Activated naive CD4-positive, alpha-beta T cell treated with anti-CD3 and anti-CD28 coated beads, Interleukin-2, amount 10 ng/mL, durations not matched to agents 7 days and 5 days (primary cell): ENCODE results near the gene GALNT18.

Experiments used
- CTCF ChIA-PET: fragments of 350-600 bp; sonication (Branson Sonifier 250); formaldehyde crosslinking; loops from one replicate; lab custom pipeline; 2021; ENCODE audit warnings: antibody characterized with exemption; lab: Charles Lee
- DNase-seq: peaks from one replicate; pipeline ENCODE4 v3.0.0-alpha.2; 2020
- H3K27ac Mint-ChIP-seq: one replicate; pipeline ENCODE4 v1.8.0; 2021; ENCODE audit warnings: mild to moderate bottlenecking, moderate library complexity, mixed read lengths
- H3K27me3 Mint-ChIP-seq: one replicate; pipeline ENCODE4 v1.8.0; 2021; ENCODE audit warnings: mild to moderate bottlenecking, mixed read lengths
- H3K36me3 Mint-ChIP-seq: one replicate; pipeline ENCODE4 v1.8.0; 2021; ENCODE audit warnings: mixed read lengths
- H3K4me1 Mint-ChIP-seq: one replicate; pipeline ENCODE4 v1.8.0; 2021; ENCODE audit warnings: mixed read lengths
- H3K4me3 Mint-ChIP-seq: one replicate; pipeline ENCODE4 v1.8.0; 2021; ENCODE audit warnings: mild to moderate bottlenecking, moderate library complexity, mixed read lengths
- H3K9me3 Mint-ChIP-seq: one replicate; pipeline ENCODE4 v1.8.0; 2021; ENCODE audit warnings: mixed read lengths

Gene GALNT18

DNA sequence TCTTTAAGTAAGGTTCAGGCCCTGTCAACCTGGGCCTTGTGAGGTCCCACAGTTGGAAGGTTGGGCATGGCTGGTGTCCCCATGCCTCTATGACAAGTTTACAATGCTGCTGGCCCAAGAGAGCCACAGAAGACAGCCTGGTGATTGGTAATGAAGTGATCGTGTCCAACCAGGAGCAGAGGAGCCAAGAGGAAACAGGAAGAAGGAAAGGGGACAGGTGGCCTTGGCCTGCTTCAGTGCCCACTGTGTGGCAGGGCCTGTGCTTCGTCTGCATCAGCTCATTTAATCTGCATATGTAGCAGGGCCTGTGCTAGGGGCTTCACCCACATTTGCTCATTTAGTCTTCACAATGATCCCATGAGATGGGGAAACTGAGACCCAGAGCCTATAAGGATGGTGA, 226.7 kb downstream of the GALNT18 start:
- Mint-ChIP-seq H3K9me3 (no peaks in the 10 kb centered on the region), H3K27ac (no peak overlapping the region), H3K27me3 (peaks cover 2% of the 10 kb centered on the region), H3K4me1 (no peaks in the 10 kb centered on the region), H3K36me3 (no peaks in the 10 kb centered on the region), H3K4me3 (no peak overlapping the region)
- CTCF ChIA-PET: no interaction called here
- no peak for DNase-seq

DNA sequence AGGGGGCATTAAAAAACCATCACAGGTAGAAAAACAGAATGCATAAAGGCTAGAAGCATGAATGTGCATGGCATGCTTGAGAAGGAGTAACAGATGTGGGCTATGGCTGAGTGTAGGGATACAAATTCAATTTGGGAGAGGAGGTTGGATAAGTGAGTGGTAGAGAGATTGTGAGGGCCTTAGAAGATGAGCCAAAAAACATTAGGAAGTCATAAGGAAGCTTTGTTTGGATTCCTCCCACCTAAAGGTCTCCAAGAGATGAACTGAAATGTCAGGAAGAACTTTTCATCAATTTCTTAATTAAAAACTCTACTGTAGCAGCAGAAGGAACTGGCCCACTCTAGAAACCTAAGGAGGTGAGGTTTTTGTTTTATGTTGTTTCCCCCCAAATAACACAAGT, 227.6 kb downstream of the GALNT18 start:
- no peaks in the 10 kb centered on the region for H3K36me3 Mint-ChIP-seq
- H3K4me1 Mint-ChIP-seq: no peaks in the 10 kb centered on the region
- H3K9me3 Mint-ChIP-seq: no peaks in the 10 kb centered on the region
- DNase-seq: no peak
- CTCF ChIA-PET: no interaction called here
- no peak overlapping the region for H3K4me3 Mint-ChIP-seq
- no peak overlapping the region for H3K27ac Mint-ChIP-seq
- H3K27me3 Mint-ChIP-seq: peaks cover 9% of the 10 kb centered on the region

DNA sequence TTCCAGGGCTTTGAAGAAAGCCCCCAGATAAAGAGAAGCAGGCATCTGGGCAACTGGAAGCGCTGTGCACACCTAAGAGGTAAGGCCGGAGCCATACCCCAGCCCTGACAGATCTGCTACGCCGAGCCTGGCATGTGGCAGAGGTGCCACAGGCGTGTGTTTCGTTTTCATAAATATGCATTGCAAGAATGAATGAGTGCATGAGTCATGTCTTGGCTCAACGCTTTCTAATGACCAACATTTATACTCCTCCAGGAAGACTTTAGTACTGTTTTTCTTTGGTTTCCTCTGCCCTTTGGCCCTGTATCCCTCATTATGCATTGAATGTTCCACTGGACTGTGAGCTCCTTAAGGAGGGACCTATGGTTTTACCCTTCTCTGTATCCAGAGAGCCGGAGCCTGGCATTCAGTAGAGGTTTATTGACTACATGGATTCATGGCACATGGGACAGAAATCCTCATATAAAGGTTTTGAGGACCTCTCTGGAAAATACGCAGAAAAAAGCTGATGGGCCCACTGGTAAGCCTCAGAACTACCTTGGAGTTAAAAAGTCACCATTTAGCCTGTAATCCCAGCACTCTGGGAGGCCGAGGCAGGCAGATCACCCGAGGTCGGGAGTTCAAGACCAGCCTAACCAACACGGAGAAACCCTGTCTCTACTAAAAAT, 229.9 kb downstream of the GALNT18 start:
- no peak overlapping the region for H3K27ac Mint-ChIP-seq
- peaks cover 12% of the 10 kb centered on the region for H3K27me3 Mint-ChIP-seq
- no peak overlapping the region for H3K4me3 Mint-ChIP-seq
- H3K9me3 Mint-ChIP-seq: no peaks in the 10 kb centered on the region
- CTCF ChIA-PET: no interaction called here
- no peaks in the 10 kb centered on the region for H3K36me3 Mint-ChIP-seq
- H3K4me1 Mint-ChIP-seq: no peaks in the 10 kb centered on the region
- DNase-seq: no peak

DNA sequence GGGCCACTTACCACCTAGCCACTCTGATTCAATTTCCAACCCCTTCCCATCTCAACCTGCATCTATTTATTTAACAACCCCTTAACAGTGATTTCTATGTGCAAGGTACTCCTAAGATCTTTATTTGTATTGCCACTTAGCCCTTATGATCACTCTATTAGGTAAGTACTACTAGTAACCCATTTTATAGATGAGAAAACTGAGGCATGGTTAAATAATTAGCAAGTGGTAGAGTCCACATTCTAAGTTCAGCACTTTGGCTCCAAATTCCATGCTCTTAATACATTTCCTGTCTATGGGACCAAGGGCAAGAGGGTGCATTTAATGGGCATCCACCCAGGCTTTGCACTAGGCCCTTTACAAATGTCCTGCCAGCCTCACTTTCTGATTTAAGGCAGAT, 230.6 kb downstream of the GALNT18 start:
- Mint-ChIP-seq H3K9me3 (no peaks in the 10 kb centered on the region), H3K4me1 (no peaks in the 10 kb centered on the region), H3K27ac (no peak overlapping the region), H3K4me3 (no peak overlapping the region), H3K36me3 (no peaks in the 10 kb centered on the region), H3K27me3 (peaks cover 12% of the 10 kb centered on the region)
- CTCF ChIA-PET: no interaction called here
- DNase-seq: no peak

DNA sequence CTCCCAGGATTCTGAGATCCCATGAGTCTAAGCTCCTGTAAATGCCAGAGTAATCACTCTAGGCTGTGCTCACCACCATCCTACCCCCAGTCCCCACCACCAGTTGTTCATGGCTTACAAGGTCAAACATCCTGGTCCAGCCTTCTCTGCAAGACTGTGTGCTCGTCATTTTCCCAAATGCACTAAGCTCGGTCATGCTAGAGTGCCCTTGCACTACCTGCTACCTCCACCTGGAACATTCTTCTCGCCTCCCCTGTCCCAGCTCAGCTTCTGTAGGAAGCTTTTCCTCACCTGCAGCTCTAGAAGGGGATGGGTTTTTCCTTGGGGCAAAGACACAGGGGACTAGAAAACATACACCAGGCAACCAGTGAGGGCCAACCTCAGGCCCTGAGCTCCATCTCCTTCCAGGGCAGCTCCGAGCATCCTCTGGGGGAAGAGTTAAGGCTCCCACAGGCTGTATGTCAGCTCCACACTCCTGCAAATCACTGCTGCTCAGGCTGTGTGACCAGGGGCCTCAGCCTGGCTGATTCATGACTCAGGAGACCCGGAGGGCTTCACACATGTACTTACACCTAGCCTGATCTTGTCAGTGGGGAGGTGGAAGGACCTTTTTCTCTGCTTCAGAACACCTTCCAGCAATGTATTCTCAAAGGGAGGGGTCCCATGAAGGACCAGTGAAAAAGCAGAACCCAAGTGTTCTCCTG, 231.6 kb downstream of the GALNT18 start:
- CTCF ChIA-PET: interaction anchor here (1.7 kb wide), 1 partner anchor 362 kb away, joined by 3 read pairs; no protein-coding TSS in a partner anchor
- Mint-ChIP-seq H3K27ac (no peak overlapping the region), H3K4me3 (no peak overlapping the region), H3K9me3 (no peaks in the 10 kb centered on the region), H3K27me3 (peaks cover 12% of the 10 kb centered on the region), H3K36me3 (no peaks in the 10 kb centered on the region), H3K4me1 (no peaks in the 10 kb centered on the region)
- DNase-seq: no peak

DNA sequence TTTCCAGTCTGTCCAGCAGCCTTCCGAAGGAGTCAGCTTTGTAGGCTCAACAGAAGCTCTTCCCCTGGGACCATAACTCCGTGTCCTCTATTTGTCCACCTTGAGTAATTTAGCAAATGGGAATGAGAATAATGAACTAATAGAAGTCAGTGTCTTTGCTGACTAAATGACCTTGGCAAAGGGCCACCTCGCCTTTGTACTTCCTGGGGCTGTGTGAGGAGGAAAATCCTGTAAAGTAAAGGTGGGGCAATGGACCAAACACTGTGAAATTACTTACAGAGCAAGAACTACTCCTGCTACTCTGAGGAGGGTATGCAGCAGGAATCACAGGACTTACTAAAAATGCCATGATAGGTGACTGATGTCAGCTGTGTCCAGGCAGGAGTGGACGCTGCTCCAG, 232.6 kb downstream of the GALNT18 start:
- no peak for DNase-seq
- no peak overlapping the region for H3K27ac Mint-ChIP-seq
- CTCF ChIA-PET: interaction anchor here (1.7 kb wide), 1 partner anchor 361 kb away, joined by 3 read pairs; no protein-coding TSS in a partner anchor

DNA sequence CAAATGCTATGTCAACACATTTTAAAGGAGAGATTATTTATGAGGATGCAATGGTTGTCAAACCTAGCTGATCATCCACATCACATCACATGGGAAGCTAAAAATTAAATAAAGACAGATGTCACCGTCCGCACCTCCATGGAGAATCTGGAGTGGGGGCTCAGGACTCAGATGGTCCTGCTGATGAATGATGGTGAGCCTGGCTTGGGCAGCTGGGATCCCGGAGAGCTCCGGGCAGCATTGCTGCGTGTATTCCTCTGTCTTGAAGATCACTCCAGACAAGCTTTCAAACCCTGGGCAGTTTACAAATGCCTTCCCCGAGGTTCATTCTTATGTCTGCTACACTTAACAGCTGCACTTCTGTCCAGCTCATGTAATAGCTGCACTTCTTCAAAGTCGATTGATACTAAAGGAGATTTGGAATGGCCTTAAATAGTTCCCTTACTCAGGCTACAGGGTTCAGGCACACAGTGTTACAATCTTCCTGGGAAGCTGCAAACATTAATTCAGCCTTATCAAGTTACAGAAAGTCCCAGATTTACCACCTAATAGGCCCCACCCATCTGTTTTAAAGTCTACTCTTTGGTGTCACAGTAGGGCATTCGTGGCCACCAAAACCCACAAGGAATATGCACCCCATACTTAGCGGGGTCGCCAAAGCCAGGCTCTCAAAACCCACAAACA, 234.0 kb downstream of the GALNT18 start:
- Mint-ChIP-seq H3K36me3 (no peaks in the 10 kb centered on the region), H3K27ac (no peak overlapping the region), H3K4me3 (no peak overlapping the region)

More for the DNA sequence above, 232.6 kb downstream of the GALNT18 start:
- Mint-ChIP-seq H3K27me3 (peaks cover 12% of the 10 kb centered on the region), H3K9me3 (no peaks in the 10 kb centered on the region), H3K4me1 (no peaks in the 10 kb centered on the region), H3K36me3 (no peaks in the 10 kb centered on the region), H3K4me3 (no peak overlapping the region)

DNA sequence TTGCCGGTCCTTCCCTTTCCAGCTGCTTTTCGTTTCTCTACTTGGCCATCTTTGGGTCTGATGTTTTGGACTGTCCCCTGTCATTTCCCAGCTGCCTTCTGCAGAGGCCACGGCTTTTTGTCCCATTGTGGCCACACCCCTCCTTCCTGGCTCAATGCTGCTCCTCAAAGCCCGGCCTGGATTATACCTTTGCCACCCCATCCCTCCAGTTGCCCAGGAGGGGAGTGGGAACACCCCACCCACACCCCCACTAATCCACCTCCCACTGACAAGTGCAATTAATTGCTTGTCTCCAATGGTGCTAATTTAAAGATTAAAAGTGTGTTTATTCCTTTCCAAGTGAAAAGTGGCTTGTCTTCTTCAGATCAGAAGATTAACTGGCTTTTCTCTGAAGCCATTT, 234.6 kb downstream of the GALNT18 start:
- H3K36me3 Mint-ChIP-seq: no peaks in the 10 kb centered on the region
- no peaks in the 10 kb centered on the region for H3K4me1 Mint-ChIP-seq
- CTCF ChIA-PET: no interaction called here
- no peak overlapping the region for H3K27ac Mint-ChIP-seq
- H3K27me3 Mint-ChIP-seq: peaks cover 17% of the 10 kb centered on the region
- H3K9me3 Mint-ChIP-seq: no peaks in the 10 kb centered on the region
- H3K4me3 Mint-ChIP-seq: no peak overlapping the region
- no peak for DNase-seq

More for the DNA sequence above, 234.0 kb downstream of the GALNT18 start:
- Mint-ChIP-seq H3K4me1 (no peaks in the 10 kb centered on the region), H3K27me3 (peaks cover 17% of the 10 kb centered on the region), H3K9me3 (no peaks in the 10 kb centered on the region)
- no peak for DNase-seq
- CTCF ChIA-PET: no interaction called here

DNA sequence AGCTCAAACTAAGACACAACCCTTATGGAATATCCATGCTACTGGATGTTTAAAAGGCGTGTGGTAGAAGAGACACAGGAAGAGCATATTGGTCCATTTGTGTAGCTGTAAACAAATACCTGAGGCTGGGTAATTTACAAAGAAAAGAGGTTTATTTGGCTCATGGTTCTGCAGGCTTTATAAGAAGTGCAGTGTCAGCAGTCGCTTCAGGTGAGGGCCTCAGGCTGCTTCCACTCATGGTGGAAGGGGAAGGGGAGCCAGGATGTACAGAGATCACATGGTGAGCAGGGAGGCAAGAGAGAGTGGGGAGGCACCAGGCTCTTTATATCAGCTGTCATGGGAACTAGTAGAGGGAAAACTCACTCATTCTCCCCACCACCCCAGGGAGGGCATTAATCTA, 237.0 kb downstream of the GALNT18 start:
- H3K4me3 Mint-ChIP-seq: no peak overlapping the region
- CTCF ChIA-PET: no interaction called here
- no peak overlapping the region for H3K27ac Mint-ChIP-seq
- no peak for DNase-seq
- H3K9me3 Mint-ChIP-seq: no peaks in the 10 kb centered on the region
- peaks cover 12% of the 10 kb centered on the region for H3K27me3 Mint-ChIP-seq
- no peaks in the 10 kb centered on the region for H3K36me3 Mint-ChIP-seq
- H3K4me1 Mint-ChIP-seq: no peaks in the 10 kb centered on the region

DNA sequence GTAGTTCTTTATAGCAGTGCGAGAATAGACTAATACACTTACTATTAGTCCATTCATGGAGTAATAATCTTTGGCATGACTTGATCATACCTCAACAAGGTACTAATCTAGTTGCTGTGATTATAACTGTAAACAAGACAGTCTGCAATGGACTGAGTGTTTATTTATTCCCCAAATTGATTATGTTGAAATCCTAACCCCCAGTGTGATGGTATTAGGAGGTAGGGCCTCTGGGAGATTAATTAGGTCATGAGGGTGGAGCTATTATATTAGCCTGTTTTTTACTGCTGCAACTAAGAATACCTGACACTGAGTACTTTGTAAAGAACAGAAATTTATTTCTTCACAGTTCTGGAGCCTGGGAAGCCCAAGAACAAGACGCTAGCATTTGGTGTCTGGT, 237.8 kb downstream of the GALNT18 start:
- CTCF ChIA-PET: no interaction called here
- no peaks in the 10 kb centered on the region for H3K9me3 Mint-ChIP-seq
- no peaks in the 10 kb centered on the region for H3K4me1 Mint-ChIP-seq
- no peak overlapping the region for H3K27ac Mint-ChIP-seq
- no peaks in the 10 kb centered on the region for H3K36me3 Mint-ChIP-seq
- no peak for DNase-seq
- peaks cover 8% of the 10 kb centered on the region for H3K27me3 Mint-ChIP-seq
- no peak overlapping the region for H3K4me3 Mint-ChIP-seq

DNA sequence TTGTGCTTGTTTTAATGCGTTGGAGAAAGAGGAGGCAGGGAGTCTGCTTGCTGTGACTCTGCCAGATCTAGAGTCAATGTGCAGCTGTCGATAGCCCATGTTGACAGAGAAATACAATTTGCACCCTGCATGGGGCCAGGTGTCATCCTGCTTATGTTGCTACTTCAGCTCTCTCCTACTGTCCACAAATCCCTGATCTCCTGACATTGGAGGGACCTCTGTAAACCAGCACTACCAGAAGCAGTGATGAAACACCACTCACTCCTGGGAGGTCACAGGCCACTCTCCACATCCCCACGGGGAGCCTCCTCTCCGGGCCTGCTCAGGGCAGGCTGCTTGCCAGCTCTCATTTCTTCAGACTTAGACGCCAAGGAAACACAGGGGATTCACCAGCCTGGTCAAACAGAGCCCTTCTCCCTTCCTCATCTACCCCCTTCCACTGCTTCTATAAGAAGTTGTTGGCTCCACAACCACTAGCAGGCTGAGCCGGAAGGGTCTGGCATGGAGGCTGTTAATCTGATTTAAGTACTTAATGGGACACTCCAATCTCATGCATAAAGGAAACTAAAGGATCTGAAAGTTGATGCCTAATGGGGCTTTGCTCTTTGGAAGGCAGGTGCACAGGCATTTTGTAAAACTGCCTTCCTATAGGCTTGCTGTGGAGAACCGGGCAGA, 238.8 kb downstream of the GALNT18 start:
- no peak overlapping the region for H3K4me3 Mint-ChIP-seq
- no peak for DNase-seq
- H3K27me3 Mint-ChIP-seq: peaks cover 8% of the 10 kb centered on the region
- no peaks in the 10 kb centered on the region for H3K36me3 Mint-ChIP-seq
- no peaks in the 10 kb centered on the region for H3K9me3 Mint-ChIP-seq
- no peaks in the 10 kb centered on the region for H3K4me1 Mint-ChIP-seq
- CTCF ChIA-PET: no interaction called here
- no peak overlapping the region for H3K27ac Mint-ChIP-seq

DNA sequence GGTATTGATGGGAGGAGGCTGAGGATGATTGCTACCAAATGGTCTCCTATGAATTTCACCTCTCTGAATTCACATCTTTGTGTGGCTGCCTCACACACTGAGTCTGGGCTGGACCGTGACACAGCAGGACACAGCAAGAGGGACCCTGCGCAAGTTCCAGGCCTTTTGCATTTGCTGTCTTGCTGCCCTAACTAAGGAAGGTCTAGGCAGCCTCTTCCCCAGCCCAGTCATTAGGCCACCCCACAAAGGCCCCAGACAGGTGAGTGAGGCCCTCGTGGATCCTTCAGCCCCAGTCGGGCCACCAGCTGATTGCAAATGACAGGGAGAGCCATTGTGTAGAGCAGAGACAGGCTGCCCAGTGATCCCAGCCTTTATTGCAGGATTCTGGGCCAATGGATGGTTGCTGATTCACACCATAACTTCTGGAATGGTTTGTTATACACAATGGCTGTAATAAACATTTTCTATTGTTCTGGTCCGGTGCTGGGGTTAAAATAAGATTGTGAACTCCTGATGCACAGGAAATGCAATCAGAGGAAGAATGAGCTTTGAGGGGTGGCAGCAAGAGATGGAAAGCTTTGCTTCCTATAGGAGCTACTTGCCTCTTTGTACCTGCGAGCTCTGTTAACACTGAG, 240.2 kb downstream of the GALNT18 start:
- CTCF ChIA-PET: no interaction called here
- H3K27me3 Mint-ChIP-seq: peaks cover 4% of the 10 kb centered on the region
- H3K4me3 Mint-ChIP-seq: no peak overlapping the region
- H3K27ac Mint-ChIP-seq: no peak overlapping the region
- H3K36me3 Mint-ChIP-seq: no peaks in the 10 kb centered on the region
- H3K4me1 Mint-ChIP-seq: no peaks in the 10 kb centered on the region
- H3K9me3 Mint-ChIP-seq: no peaks in the 10 kb centered on the region
- DNase-seq: no peak

DNA sequence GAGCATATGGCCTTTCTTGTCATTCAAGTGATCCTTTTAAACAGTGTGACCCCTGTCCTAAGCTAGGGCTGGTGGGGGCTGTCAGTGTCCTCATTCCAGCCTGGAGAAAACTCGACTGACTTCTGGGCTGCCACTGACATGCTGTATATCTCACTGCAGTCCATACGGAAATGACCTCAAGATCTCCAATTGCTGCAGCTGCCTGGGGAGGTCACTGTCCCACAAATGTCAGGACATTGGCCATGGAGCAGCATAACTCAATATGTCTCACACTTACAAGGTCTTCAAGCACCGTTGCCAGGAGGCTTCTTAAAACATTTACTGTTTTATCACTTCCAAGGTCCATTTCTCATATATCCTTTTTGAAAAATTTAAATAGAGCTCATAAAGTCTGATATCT, 240.9 kb downstream of the GALNT18 start:
- Mint-ChIP-seq H3K36me3 (no peaks in the 10 kb centered on the region), H3K27ac (no peak overlapping the region), H3K9me3 (no peaks in the 10 kb centered on the region), H3K27me3 (peaks cover 4% of the 10 kb centered on the region), H3K4me1 (no peaks in the 10 kb centered on the region), H3K4me3 (no peak overlapping the region)
- CTCF ChIA-PET: no interaction called here
- DNase-seq: no peak

DNA sequence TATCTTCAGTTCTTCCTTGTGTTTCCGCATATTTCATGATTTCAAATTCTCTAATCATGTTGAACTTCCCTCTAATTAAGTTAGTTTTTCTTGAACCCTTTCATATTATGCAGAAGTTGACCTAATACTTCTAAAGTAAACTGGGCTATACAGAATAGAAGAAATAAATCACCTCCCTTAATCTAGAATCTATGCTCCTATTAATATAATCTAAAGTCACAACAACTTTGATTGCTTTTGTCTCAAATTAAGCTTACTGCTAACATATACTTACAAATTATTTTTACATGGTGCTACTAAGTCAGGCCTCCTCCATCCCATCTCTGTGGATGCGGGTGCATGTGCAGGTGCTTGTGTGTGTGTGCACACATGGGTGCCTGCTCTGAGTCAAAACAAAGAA, 241.5 kb downstream of the GALNT18 start:
- DNase-seq: no peak
- H3K4me1 Mint-ChIP-seq: no peaks in the 10 kb centered on the region
- peaks cover 4% of the 10 kb centered on the region for H3K27me3 Mint-ChIP-seq
- H3K36me3 Mint-ChIP-seq: no peaks in the 10 kb centered on the region
- CTCF ChIA-PET: no interaction called here
- no peak overlapping the region for H3K27ac Mint-ChIP-seq
- no peak overlapping the region for H3K4me3 Mint-ChIP-seq
- no peaks in the 10 kb centered on the region for H3K9me3 Mint-ChIP-seq
